Bronchial epithelial cell (primary cell): ENCODE measurements around the gene SMIM22. TPM values are rescaled to one million over a fixed set of nuclear protein-coding genes. Genes with fewer than 3 reads are reported as not detected.

Source experiments
- DNase-seq: peaks from one replicate; pipeline ENCODE4 v3.0.0-alpha.2; 2010; ENCODE audit warnings: low read depth
- FAIRE-seq: peaks from 2 replicates; lab custom pipeline; 2011; peaks lifted over from hg19 to GRCh38; lab: Jason Lieb, UNC
- H3K27me3 ChIP-seq: 2 replicates; pipeline ENCODE4 v1.5.1; 2011; ENCODE audit warnings: low read length; ENCODE audit not compliant: control insufficient read depth, insufficient read depth
- H3K36me3 ChIP-seq: 2 replicates; pipeline ENCODE4 v1.5.1; 2011; ENCODE audit warnings: low read length; ENCODE audit not compliant: control insufficient read depth, insufficient read depth
- H3K4me3 ChIP-seq: 2 replicates; pipeline ENCODE4 v1.5.1; 2011; ENCODE audit warnings: mild to moderate bottlenecking, low read depth, low read length, control low read depth
- total RNA-seq: library from RNA; depleted of rRNA; stranded (reverse); fragments of >200 nt; gene quantifications from 2 replicates; pipeline ENCODE4 v1.2.1, GENCODE V29; 2014
- TF ChIP-seq, protein P1 (sequence below): IDR thresholded peaks from 2 replicates; pipeline ENCODE4 v1.5.1; 2011; ENCODE audit warnings: mild to moderate bottlenecking, moderate library complexity, low read length, control low read depth, inconsistent platforms; ENCODE audit not compliant: insufficient read depth, severe bottlenecking

SMIM22 gene
- total RNA-seq, 1 donor from 2014 or later, result 0.79 TPM

DNA sequence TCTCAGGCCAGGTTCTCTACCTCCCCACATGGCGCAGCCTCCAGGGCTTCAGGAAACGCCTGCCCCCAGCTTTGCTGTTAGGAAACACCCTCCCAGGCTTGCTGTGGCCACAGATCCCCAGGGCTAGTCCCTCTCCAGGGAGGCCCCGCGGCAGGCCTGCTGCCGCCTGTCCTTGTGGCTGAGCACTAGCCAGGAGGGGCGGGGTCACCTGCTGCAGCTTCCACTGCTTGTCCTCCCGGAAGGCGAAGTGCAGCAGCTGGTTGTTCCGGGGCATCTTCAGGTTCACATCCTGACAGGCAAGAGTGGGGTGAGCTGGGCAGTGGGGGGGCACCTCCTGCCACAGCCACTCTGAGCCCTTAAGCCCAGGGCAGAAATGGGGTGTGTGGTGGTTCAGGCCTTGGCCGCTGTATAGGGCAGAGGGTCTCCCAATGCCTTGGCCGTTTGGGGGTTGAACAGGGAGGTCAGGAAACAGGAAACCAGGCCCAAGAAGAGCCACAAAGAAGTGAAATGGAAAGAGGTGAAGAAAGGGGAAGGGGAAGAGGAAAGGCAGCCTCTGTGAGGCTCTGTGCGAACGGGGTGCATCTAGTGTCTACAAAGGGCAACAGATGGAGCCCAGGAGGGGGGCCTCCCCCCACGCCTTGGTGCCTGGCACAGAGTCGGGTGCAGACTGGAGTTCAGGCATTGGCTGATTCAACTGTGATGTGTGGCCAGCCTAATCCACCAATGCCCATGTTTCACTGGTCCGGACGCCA, 5.3 kb downstream of the SMIM22 start:
- H3K4me3 ChIP-seq, result no peak overlapping the region
- DNase-seq, result peak; percentile 46

DNA sequence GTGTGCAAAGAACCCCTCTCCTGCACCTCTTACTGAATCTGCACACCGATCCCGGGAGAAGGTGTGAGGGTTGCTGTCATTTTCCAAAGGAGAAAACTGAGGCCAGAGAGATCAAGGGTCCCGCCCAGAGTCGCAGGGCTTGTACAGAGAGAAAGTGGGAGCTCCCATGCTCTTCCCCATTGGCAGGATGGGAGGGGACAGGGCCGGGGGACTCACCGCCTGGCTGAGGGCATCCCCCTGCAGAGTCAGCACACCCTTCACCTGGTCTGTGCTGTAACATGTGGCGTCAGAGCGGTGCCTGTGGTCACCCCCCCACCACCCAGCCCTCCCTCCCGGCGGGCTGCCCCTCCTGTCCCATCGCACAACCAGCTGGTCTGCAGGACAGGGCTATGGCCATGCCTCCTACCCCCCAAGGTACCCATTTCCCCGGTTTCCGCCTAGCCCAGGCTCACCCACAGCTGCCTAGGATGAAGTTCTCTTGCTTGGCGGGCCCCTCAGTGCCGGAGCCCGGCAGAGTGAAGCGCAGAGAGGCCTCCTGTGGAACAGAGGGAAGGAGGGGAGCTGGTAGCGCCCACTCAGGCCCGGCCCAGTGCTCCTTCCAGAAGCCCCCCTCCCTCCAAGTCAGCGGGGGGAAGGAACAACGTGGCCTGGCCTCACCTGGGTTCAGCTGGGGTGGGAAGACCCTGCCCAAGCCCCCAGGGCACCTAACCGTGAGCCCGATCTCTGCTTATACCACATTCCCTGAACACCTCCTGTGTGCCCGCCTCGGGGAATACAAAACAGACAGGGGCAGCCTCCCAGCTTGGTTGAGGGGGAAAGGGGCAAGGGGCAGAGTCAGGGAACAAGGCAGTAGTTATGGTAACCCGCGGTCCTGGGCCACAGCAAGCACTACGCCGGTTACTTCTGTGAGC, 6.1 kb downstream of the SMIM22 start:
- H3K27me3 ChIP-seq, result no peaks in the 10 kb centered on the region
- TF ChIP-seq, protein P1, sequence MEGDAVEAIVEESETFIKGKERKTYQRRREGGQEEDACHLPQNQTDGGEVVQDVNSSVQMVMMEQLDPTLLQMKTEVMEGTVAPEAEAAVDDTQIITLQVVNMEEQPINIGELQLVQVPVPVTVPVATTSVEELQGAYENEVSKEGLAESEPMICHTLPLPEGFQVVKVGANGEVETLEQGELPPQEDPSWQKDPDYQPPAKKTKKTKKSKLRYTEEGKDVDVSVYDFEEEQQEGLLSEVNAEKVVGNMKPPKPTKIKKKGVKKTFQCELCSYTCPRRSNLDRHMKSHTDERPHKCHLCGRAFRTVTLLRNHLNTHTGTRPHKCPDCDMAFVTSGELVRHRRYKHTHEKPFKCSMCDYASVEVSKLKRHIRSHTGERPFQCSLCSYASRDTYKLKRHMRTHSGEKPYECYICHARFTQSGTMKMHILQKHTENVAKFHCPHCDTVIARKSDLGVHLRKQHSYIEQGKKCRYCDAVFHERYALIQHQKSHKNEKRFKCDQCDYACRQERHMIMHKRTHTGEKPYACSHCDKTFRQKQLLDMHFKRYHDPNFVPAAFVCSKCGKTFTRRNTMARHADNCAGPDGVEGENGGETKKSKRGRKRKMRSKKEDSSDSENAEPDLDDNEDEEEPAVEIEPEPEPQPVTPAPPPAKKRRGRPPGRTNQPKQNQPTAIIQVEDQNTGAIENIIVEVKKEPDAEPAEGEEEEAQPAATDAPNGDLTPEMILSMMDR, result no peak
- H3K36me3 ChIP-seq, result peaks cover 11% of the 10 kb centered on the region
- FAIRE-seq (no peak), DNase-seq (no peak)
- peak overlapping the region; percentile 69 for H3K4me3 ChIP-seq

More for the DNA sequence above, 5.3 kb downstream of the SMIM22 start:
- no peak for FAIRE-seq
- TF ChIP-seq, protein P1, result no peak
- Histone ChIP-seq H3K36me3 (peaks cover 14% of the 10 kb centered on the region), H3K27me3 (no peaks in the 10 kb centered on the region)

DNA sequence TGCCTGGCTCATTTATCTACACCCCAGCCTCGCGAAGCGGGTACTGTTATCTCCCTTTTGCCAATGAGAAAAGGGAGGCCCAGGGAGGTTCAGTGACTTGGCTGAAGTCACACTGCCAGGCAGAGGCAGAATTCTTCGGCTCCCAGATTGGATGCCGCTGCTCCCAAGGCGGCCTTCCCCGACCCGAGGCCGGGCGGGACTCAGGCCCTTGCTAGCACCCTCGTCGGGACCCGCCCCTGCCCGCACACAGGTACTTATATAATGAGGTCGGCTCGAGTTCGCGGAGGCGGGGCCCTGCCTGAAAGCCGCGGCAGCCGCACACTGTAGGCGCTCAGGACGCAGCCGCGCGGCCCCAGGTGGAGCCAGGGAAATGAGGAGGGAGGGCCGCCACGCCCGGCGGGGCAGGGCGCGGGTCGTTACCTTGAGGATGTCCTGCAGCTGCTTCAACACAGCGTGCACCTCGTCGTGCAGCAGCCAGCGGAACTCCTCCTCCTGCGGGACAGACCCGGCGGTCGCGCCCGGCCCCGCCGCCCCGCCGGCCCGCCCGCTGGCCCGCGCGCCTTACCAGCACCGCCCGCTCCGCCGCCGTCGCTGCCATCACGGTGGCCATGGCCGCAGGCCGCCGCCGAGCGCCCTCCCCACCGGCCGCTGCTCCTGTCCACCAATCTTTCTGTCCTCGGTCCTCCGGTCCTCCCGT, 6.9 kb downstream of the SMIM22 start, which contains the start of gene ROGDI:
Gene ROGDI, minus strand, starts transcription at position 672 of the 697 bp plus-strand sequence. Its CDS starts 62 bp downstream, at position 610.
- DNase-seq (peak; percentile 81), FAIRE-seq (no peak)
- Histone ChIP-seq H3K27me3 (no peaks in the 10 kb centered on the region), H3K4me3 (peak within 1 kb of the TSS; percentile 69), H3K36me3 (peaks cover 9% of the 10 kb centered on the region)
- TF ChIP-seq, protein P1, result no peak

DNA sequence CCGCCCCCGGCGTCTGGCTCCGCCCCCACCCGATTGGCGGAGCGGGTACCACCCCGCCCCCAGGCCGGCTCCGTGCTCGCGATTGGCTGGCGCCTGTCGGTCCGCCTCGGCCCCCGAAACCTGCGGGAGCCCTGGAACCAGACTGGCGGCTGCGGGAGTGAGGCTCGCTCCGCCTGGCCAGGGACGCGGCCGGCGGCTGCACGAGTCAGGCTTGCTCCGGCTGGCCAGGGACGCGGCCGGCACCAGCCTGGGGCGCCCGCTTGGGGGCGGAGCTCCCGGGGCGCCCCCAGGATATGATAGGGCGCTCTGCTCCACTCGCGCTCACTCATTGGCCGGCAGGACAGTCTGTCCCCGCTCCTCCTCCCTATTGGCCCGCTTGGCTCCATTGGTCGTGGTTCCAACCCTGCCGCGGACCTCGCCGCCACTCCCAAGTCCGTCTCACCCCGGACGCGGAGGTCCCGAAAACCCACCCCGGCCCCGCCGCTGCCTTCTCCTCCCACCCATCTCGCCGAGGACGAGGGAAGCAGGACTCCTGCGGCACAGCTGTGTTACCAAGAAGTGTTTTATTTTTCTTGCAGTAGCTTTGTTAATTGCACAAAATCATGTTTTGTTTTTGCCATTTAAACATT, 7.6 kb downstream of the SMIM22 start:
- peak overlapping the region; percentile 69 for H3K4me3 ChIP-seq
- TF ChIP-seq, protein P1, result no peak
- no peaks in the 10 kb centered on the region for H3K27me3 ChIP-seq
- DNase-seq (peak; percentile 80), FAIRE-seq (no peak)
- H3K36me3 ChIP-seq, result peaks cover 8% of the 10 kb centered on the region

DNA sequence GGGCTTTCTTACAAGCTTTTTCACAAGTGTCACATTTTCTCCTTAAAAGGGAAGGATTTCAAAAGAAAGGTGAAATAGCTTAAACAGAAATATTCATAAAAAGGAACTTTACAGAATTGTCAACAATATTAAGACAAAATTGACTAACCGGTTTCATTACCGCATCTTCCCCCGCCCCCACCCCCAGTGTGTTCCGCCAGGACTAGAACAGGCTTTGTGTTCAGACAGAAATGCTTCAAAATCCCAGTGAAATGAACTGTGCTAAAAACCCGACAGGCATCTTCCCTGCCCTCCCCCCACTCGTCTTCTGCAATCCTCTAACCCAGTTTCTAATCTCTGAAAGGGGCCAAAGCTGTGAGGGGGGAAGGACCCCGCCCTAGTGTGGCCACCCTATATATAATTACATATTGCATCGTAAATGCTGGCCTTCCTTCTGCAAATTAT, 8.3 kb downstream of the SMIM22 start:
- H3K27me3 ChIP-seq, result no peaks in the 10 kb centered on the region
- H3K4me3 ChIP-seq, result peak overlapping the region; percentile 69
- TF ChIP-seq, protein P1, result no peak
- peaks cover 6% of the 10 kb centered on the region for H3K36me3 ChIP-seq
- no peak for DNase-seq
- FAIRE-seq, result no peak
